ENCODE results near the gene CFP. TPM values are rescaled to one million over a fixed set of nuclear protein-coding genes. Genes with fewer than 3 reads are reported as not detected.
A peak's percentile ranks its signal among the peaks of the same experiment; 100 is the strongest.

The CFP gene
- total RNA-seq, 1 donor from 2014 or later, result 3.0 TPM

DNA sequence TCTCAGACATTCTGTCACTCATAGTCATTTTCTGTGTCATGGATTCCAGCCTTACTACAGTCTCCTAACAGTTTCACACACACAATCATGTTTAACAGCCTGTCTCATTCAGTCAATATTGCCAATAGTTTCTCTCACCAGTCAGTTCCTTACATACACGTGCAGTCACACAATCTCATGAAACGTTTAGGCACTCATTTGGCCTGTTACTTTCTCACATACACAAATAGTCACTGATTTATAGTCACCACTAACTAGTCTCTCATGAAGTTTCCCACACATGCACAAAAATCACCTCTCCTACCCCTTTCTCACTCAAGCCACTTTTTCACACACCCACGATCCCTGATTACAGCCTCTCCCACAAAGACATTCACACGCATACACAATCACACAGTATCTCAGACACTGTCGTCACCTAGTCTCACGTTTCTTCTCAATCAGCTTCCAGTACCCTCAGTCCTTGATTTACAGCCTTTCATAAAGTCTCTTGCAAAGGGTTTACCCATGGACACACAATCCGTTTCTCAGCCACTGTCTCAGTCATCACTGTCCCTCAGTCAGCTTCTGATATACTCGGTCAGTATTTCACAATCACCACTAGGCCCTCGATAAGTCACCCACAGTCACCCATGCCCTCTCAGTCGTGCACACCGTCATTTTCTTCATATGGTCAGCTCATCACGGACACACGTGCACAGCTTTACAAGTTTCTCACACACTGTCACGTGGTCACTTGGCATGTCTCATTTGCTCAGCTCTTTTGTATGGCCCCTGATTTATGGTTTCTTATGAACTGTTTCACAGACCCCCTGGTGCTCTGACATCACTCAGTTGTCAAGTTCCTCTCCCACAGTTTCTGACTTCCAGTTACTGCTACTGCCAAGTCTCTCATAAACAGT, 4.2 kb upstream of the CFP start:
- Mint-ChIP-seq H3K36me3 (ENCODE audit: low read depth) (peaks cover 15% of the 10 kb centered on the region), H3K9me3 (no peaks in the 10 kb centered on the region), H3K27me3 (ENCODE audit: low read depth) (no peaks in the 10 kb centered on the region), H3K4me3 (ENCODE audit: low read depth) (no peak overlapping the region), H3K27ac (no peak overlapping the region), H3K4me1 (ENCODE audit: low read depth) (peaks cover 25% of the 10 kb centered on the region)
- DNase-seq (ENCODE audit: low spot score), result no peak
- intact Hi-C loops (cut with micrococcal nuclease), result no loop called here

DNA sequence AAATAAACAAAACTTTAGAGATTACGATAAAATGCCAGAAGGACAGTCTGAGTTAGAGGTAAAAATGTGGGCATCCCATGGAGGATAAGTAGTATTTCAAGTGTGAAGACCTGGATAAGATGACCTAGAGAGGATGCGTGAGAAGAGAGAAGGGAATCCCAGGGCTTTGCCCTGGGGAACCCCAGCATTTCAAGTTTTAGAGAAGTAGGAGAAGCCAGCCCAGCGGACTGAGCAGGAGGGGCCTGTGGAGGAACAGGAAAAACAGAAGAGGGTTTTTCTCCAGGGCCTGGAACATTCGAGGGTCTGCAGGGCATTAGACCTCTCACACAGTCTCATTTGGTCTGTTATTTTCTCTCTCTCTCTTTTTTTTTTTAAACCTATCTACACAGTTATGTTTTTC, 2.9 kb upstream of the CFP start:
- peaks cover 18% of the 10 kb centered on the region for H3K4me1 Mint-ChIP-seq (ENCODE audit: low read depth)
- H3K9me3 Mint-ChIP-seq, result no peaks in the 10 kb centered on the region
- H3K27me3 Mint-ChIP-seq (ENCODE audit: low read depth), result no peaks in the 10 kb centered on the region
- no peak overlapping the region for H3K4me3 Mint-ChIP-seq (ENCODE audit: low read depth)
- intact Hi-C loops (cut with micrococcal nuclease), result no loop called here
- peaks cover 6% of the 10 kb centered on the region for H3K36me3 Mint-ChIP-seq (ENCODE audit: low read depth)
- no peak overlapping the region for H3K27ac Mint-ChIP-seq
- no peak for DNase-seq (ENCODE audit: low spot score)

DNA sequence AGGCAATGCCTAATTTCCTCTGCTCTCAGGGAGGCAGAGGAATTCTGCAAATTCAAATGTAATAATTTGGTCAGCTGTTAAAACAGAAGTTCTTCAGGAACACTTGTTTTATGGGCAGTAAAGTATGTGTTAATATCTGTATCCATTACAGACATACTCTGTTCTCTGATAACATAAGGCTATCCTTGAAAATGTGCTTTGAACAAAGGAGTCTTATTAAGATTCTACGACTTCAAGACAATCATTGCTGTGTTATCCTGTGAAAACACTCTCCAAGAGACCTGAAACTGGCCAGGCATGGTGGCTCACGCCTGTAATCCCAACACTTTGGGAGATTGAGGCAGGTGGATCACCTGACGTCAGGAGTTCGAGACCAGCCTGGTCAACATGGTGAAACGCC, 1.9 kb upstream of the CFP start:
- no peak overlapping the region for H3K4me3 Mint-ChIP-seq (ENCODE audit: low read depth)
- peaks cover 8% of the 10 kb centered on the region for H3K36me3 Mint-ChIP-seq (ENCODE audit: low read depth)
- H3K27ac Mint-ChIP-seq, result no peak overlapping the region
- H3K9me3 Mint-ChIP-seq, result no peaks in the 10 kb centered on the region
- H3K27me3 Mint-ChIP-seq (ENCODE audit: low read depth), result no peaks in the 10 kb centered on the region
- DNase-seq (ENCODE audit: low spot score), result no peak
- intact Hi-C loops (cut with micrococcal nuclease), result no loop called here
- H3K4me1 Mint-ChIP-seq (ENCODE audit: low read depth), result peaks cover 14% of the 10 kb centered on the region

DNA sequence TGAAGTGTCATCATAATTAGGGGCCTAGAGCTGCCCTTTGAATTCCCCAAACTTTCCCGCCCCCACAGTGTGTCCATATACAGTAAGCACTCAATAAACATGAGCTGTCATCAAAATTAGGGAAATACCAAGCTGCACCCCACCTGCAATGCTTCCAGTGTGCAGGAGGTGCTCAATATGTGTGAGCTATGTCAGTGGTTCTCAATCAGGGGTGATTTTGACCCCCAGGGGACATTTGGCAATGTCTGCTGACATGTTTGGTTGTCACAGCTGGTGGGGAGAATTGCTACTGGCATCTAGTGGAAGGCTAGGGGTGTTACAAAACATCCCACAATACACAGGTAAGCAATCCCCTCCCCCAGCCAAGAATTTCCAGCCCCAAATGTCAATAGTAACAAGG, 748 bp downstream of the CFP start:
- peak overlapping the region; percentile 70 for H3K4me3 Mint-ChIP-seq (ENCODE audit: low read depth)
- H3K27ac Mint-ChIP-seq, result peak overlapping the region; percentile 55
- intact Hi-C loops (cut with micrococcal nuclease), result no loop called here

DNA sequence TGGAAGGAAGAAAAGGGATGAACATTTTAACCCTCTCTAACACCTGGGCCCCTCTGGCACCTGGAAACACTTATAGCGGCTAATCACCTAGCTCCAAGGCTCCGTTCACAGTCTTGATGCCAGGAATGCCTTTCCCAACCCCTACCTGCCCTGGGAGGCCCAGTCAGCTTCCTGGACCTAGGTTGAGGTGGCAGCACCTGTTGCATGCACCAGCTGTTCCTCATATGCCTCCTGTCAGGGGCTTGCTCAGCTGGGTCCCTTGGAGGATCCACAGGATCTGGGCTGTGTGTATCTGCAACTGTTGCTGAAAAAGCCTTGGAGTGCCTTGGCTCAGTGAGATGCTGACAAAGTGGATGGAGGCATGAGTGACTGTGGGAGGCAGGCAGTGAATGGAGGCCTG, 4.4 kb downstream of the CFP start:
- no peak for DNase-seq (ENCODE audit: low spot score)
- H3K4me1 Mint-ChIP-seq (ENCODE audit: low read depth), result peaks cover 17% of the 10 kb centered on the region
- no peaks in the 10 kb centered on the region for H3K9me3 Mint-ChIP-seq
- H3K27ac Mint-ChIP-seq, result no peak overlapping the region
- intact Hi-C loops (cut with micrococcal nuclease), result no loop called here
- H3K4me3 Mint-ChIP-seq (ENCODE audit: low read depth), result no peak overlapping the region
- peaks cover 10% of the 10 kb centered on the region for H3K27me3 Mint-ChIP-seq (ENCODE audit: low read depth)
- H3K36me3 Mint-ChIP-seq (ENCODE audit: low read depth), result peaks cover 3% of the 10 kb centered on the region

More for the DNA sequence above, 748 bp downstream of the CFP start:
- Mint-ChIP-seq H3K27me3 (ENCODE audit: low read depth) (peaks cover 3% of the 10 kb centered on the region), H3K9me3 (no peaks in the 10 kb centered on the region), H3K36me3 (ENCODE audit: low read depth) (peaks cover 8% of the 10 kb centered on the region), H3K4me1 (ENCODE audit: low read depth) (peaks cover 12% of the 10 kb centered on the region)
- DNase-seq (ENCODE audit: low spot score), result no peak

DNA sequence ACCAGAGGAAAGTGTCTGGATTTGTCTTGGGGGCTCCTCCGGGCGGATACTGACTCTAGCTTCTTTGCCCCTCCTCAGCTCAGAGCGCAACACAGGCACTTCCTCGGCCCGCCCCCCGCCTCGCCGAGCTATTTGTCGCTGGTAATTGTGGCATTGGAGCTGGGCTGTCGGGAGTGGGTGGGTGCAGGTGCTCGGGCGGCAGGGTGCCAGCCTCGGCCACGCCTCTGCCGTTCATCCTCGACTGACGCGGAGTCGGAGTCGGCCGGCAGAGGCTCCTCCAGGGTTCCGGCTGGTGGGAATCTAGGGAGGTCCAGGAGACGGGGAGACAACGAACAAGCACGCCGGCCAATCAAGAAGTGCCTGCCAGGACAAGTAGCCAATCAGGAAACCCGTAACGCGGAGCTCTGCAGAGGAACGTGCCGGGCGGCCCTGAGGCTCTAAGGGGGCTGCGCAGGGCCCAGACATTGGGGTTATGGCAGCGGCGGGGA, 6.1 kb downstream of the CFP start:
- Mint-ChIP-seq H3K4me1 (ENCODE audit: low read depth) (peaks cover 10% of the 10 kb centered on the region), H3K27me3 (ENCODE audit: low read depth) (peaks cover 14% of the 10 kb centered on the region), H3K4me3 (ENCODE audit: low read depth) (peak overlapping the region; percentile 71), H3K36me3 (ENCODE audit: low read depth) (peaks cover 3% of the 10 kb centered on the region), H3K9me3 (no peaks in the 10 kb centered on the region), H3K27ac (no peak overlapping the region)
- intact Hi-C loops (cut with micrococcal nuclease), result loop anchor here (2.0 kb wide), 1 partner anchor 41 kb away; the partner anchor contains the start of gene TIMP1
- DNase-seq (ENCODE audit: low spot score), result peak; percentile 17

DNA sequence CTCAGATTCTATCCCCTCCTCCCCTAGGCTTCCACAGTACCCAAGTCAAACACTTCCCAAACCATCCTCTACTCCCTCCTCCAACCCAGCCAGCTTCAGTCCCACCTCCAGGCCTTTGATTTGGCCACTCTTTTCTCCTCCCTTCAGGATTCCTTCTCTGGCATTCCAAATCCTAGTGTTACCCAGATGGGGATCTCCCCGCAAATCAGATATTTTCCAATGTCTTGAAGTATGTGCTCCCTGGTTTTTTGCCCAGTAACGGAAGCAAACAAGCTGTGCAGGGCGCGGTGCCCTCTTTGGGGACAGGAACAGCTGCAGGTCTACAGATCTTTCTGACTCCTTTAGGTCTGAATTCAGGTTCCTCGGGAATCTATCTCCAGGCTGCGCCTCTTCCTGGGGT, 7.9 kb downstream of the CFP start:
- Mint-ChIP-seq H3K36me3 (ENCODE audit: low read depth) (no peaks in the 10 kb centered on the region), H3K4me3 (ENCODE audit: low read depth) (no peak overlapping the region), H3K27me3 (ENCODE audit: low read depth) (peaks cover 29% of the 10 kb centered on the region), H3K9me3 (no peaks in the 10 kb centered on the region), H3K4me1 (ENCODE audit: low read depth) (peaks cover 10% of the 10 kb centered on the region), H3K27ac (no peak overlapping the region)
- DNase-seq (ENCODE audit: low spot score), result no peak
- intact Hi-C loops (cut with micrococcal nuclease), result loop anchor here (2.0 kb wide), 1 partner anchor 39 kb away; the partner anchor contains the start of gene TIMP1

DNA sequence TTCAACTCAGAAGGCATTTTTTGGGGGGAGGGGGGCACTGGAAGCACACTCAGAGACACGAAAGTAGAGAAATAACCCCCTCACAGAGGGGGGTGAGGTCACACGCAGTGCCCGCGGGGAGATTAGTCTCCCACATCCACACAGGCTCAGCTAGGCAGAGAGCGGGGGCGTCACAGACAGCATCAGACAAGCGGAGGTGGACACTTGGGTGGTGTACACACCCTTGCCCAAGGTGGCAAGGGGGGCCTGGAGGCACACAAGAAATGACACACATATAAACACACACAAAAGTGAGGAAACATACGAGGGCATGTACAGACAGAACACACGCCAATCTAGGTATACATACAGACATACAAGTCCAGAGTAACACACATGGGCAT, 9.4 kb downstream of the CFP start:
- intact Hi-C loops (cut with micrococcal nuclease), result no loop called here
- peaks cover 10% of the 10 kb centered on the region for H3K4me1 Mint-ChIP-seq (ENCODE audit: low read depth)
- H3K4me3 Mint-ChIP-seq (ENCODE audit: low read depth), result peak overlapping the region; percentile 17
- H3K27me3 Mint-ChIP-seq (ENCODE audit: low read depth), result peaks cover 38% of the 10 kb centered on the region
- no peaks in the 10 kb centered on the region for H3K9me3 Mint-ChIP-seq
- H3K27ac Mint-ChIP-seq, result no peak overlapping the region
- no peak for DNase-seq (ENCODE audit: low spot score)
- H3K36me3 Mint-ChIP-seq (ENCODE audit: low read depth), result no peaks in the 10 kb centered on the region

DNA sequence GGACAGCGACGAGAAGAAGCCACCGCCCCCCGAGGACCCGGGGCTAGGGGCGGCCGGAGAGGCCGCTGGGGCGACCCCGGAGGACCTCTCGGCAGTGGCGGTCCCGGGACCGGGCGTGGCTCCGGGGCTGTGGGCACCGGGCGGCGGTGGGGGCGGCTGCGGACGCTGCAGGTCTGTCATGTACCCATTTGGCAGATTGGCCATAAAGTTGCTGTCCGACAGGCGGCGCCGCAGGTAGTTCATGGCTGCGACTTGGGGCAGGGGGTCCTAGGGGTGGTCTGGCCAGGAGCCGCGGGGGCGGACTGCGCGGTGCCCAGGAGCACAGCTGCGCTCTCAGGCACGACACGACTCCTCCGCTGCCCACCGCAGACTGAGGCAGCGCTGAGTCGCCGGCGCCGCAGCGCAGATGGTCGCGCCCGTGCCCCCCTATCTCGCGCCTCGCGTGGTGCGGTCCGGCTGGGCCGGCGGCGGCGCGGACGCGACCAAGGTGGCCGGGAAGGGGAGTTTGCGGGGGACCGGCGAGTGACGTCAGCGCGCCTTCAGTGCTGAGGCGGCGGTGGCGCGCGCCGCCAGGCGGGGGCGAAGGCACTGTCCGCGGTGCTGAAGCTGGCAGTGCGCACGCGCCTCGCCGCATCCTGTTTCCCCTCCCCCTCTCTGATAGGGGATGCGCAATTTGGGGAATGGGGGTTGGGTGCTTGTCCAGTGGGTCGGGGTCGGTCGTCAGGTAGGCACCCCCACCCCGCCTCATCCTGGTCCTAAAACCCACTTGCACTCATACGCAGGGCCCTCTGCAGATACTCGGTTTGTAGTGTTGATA, 10.0 kb downstream of the CFP start, which contains the start of gene SYN1:
Gene SYN1 (minus strand): TSS at position 372 of the 817 bp plus-strand sequence. CDS start 129 bp downstream, at position 243.
- Mint-ChIP-seq H3K27ac (no peak within 1 kb of the TSS), H3K4me3 (ENCODE audit: low read depth) (peak within 1 kb of the TSS; percentile 58), H3K9me3 (no peaks in the 10 kb centered on the region), H3K4me1 (ENCODE audit: low read depth) (peaks cover 10% of the 10 kb centered on the region), H3K27me3 (ENCODE audit: low read depth) (peaks cover 36% of the 10 kb centered on the region), H3K36me3 (ENCODE audit: low read depth) (no peaks in the 10 kb centered on the region)
- intact Hi-C loops (cut with micrococcal nuclease), result no loop called here
- peak; percentile 73 for DNase-seq (ENCODE audit: low spot score)

DNA sequence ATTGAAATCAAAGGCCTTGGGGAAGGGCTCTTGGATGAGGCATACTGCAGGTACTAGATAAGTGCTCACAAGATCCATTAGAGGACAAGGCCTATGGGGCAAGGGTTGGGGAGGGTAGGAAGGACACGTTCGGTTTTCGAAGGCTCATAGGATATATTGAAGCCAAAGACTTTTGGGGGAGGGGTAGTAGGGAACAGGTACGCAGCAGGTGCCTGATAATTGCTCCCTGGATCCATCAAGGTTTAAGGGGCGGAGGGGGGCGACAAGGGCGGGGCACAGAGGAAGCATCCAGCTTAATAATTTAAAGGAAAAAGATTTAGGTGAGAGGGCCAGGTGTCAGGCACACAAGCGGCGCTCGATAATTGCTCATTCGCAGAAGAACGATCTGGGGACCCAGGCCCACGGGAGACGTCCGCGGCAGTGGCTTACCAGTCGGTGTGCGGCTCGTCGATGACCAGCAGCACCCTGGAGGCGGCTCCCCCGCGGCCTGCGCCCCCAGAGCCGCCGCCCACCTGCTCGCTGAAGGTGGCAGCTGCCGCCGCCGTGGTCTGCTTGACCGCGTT, 10.7 kb downstream of the CFP start:
- Mint-ChIP-seq H3K4me3 (ENCODE audit: low read depth) (peak overlapping the region; percentile 58), H3K27me3 (ENCODE audit: low read depth) (peaks cover 36% of the 10 kb centered on the region), H3K4me1 (ENCODE audit: low read depth) (peaks cover 10% of the 10 kb centered on the region), H3K36me3 (ENCODE audit: low read depth) (no peaks in the 10 kb centered on the region), H3K27ac (no peak overlapping the region), H3K9me3 (no peaks in the 10 kb centered on the region)
- intact Hi-C loops (cut with micrococcal nuclease), result no loop called here
- no peak for DNase-seq (ENCODE audit: low spot score)

DNA sequence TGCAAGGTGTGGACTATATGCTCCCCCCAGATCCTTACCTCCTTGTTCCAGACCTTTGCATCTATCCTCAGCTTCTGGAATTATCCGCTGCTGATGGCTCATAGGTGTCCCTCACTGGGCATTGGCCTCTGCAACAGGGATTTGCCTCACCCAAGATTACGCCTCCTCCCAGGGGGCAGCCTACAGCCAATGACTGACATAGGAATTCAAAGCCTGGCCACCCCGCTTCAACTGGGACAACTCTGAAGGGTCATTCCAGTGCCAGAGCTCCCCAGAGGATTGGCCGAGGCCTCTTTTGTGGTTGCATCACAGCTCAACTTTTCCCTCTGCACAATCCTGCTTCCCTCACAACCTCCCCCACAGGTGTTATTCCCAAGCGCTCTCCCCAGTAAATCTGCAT, 15.1 kb downstream of the CFP start:
- H3K4me3 Mint-ChIP-seq (ENCODE audit: low read depth), result no peak overlapping the region
- no peak for DNase-seq (ENCODE audit: low spot score)
- H3K9me3 Mint-ChIP-seq, result no peaks in the 10 kb centered on the region
- intact Hi-C loops (cut with micrococcal nuclease), result no loop called here
- no peaks in the 10 kb centered on the region for H3K36me3 Mint-ChIP-seq (ENCODE audit: low read depth)
- H3K4me1 Mint-ChIP-seq (ENCODE audit: low read depth), result peaks cover 2% of the 10 kb centered on the region
- H3K27ac Mint-ChIP-seq, result no peak overlapping the region
- H3K27me3 Mint-ChIP-seq (ENCODE audit: low read depth), result peaks cover 29% of the 10 kb centered on the region

DNA sequence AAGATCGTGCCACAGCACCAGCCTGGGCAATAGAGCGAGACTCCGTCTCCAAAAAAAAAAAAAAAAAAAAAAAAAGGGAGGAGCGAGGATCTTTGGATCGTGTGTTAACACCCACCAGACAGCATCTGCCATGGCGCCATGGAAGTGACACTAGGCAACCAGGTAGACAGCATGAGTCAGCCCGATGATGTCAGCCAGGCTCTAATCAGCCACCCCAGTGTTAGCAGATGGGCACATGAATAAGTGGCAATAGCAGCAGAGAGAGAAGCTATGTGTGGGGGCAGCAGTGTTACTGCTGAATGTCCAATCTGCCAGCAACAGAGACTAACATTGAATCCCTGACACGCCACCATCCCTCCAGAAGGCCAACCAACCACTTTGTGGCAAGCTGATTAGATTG, 16.6 kb downstream of the CFP start:
- Mint-ChIP-seq H3K36me3 (ENCODE audit: low read depth) (no peaks in the 10 kb centered on the region), H3K4me1 (ENCODE audit: low read depth) (peaks cover 2% of the 10 kb centered on the region), H3K9me3 (no peaks in the 10 kb centered on the region), H3K4me3 (ENCODE audit: low read depth) (no peak overlapping the region), H3K27me3 (ENCODE audit: low read depth) (peaks cover 20% of the 10 kb centered on the region), H3K27ac (no peak overlapping the region)
- intact Hi-C loops (cut with micrococcal nuclease), result no loop called here
- no peak for DNase-seq (ENCODE audit: low spot score)

Measured in activated T-helper 2 cell treated with anti-CD3 and anti-CD28 coated beads, Interferon-gamma antibody, Interleukin-2, Interleukin-4, amounts not matched to agents 10 μg/mL and 5 μg/mL and 100 μg/mL, durations not matched to agents 14 hours and 24 hours and 36 hours (primary cell).